ENCODE data around the gene TPSG1.
"Not testable (repeated sequence)": the region's sequence is repeated elsewhere in the genome, so short reads cannot be mapped to it uniquely, and the experiment has no call there.

Gene TPSG1

GRCh38 chr16:1225051-1225451 lies at the start of gene TPSG1:
Gene TPSG1, minus strand, starts transcription at chr16:1225268. Its CDS starts 16 bp downstream, at chr16:1225252.
- DNase-seq = no peak

GRCh38 chr16:1274767-1275166 lies 49.7 kb upstream of the TPSG1 start:
- no peak for DNase-seq

GRCh38 chr16:1273816-1274215 lies 48.7 kb upstream of the TPSG1 start:
- no peak for DNase-seq

GRCh38 chr16:1272453-1273198 lies 47.6 kb upstream of the TPSG1 start:
- DNase-seq = no peak

GRCh38 chr16:1271724-1272413 lies 46.8 kb upstream of the TPSG1 start:
- peak; percentile 91 for DNase-seq

GRCh38 chr16:1271380-1271723 lies 46.3 kb upstream of the TPSG1 start:
- no peak for DNase-seq

GRCh38 chr16:1269418-1269817 lies 44.4 kb upstream of the TPSG1 start:
- DNase-seq = not testable (repeated sequence)

- no peak for DNase-seq
Measured at GRCh38 chr16:1265826-1266225, 40.8 kb upstream of the TPSG1 start.

- no peak for DNase-seq
Measured at GRCh38 chr16:1265090-1265630, 40.1 kb upstream of the TPSG1 start.

GRCh38 chr16:1264345-1265089 lies 39.4 kb upstream of the TPSG1 start:
- no peak for DNase-seq

GRCh38 chr16:1263591-1264344 lies 38.7 kb upstream of the TPSG1 start:
- DNase-seq = no peak

- no peak for DNase-seq
Measured at GRCh38 chr16:1262846-1263221, 37.8 kb upstream of the TPSG1 start.

- no peak for DNase-seq
Measured at GRCh38 chr16:1262210-1262845, 37.3 kb upstream of the TPSG1 start.

GRCh38 chr16:1261131-1261892 lies 36.2 kb upstream of the TPSG1 start:
- DNase-seq = no peak

- DNase-seq = no peak
Measured at GRCh38 chr16:1260101-1260680, 35.1 kb upstream of the TPSG1 start.

- no peak for DNase-seq
Measured at GRCh38 chr16:1259760-1260068, 34.6 kb upstream of the TPSG1 start.

- peak; percentile 41 for DNase-seq
Measured at GRCh38 chr16:1258906-1259759, 34.1 kb upstream of the TPSG1 start.

- DNase-seq = no peak
Measured at GRCh38 chr16:1258225-1258600, 33.1 kb upstream of the TPSG1 start.

GRCh38 chr16:1257561-1258224 lies 32.6 kb upstream of the TPSG1 start:
- no peak for DNase-seq

- DNase-seq = no peak
Measured at GRCh38 chr16:1256874-1257322, 31.8 kb upstream of the TPSG1 start.
